BJ (cell line): ENCODE data around the gene KIF6. TPM values are rescaled to one million over a fixed set of nuclear protein-coding genes. Genes with fewer than 3 reads are reported as not detected.
"Not testable (repeated sequence)": the region's sequence is repeated elsewhere in the genome, so short reads cannot be mapped to it uniquely, and the experiment has no call there.

ENCODE experiments used
- CTCF ChIA-PET: fragments of 350-600 bp; formaldehyde crosslinking; extraction: SDS; loops from one replicate; lab custom pipeline; 2021; ENCODE audit warnings: antibody characterized with exemption, inconsistent platforms; lab: Yijun Ruan, JAX
- POLR2A ChIA-PET: fragments of 300-600 bp; sonication (Branson Sonifier 250); formaldehyde crosslinking; extraction: SDS; loops from one replicate; lab custom pipeline; 2021; ENCODE audit warnings: antibody characterized with exemption; lab: Charles Lee
- DNase-seq: peaks from one replicate; pipeline ENCODE4 v3.0.0-alpha.2; 2011; ENCODE audit warnings: low read depth
- H3K27me3 ChIP-seq: 2 replicates; pipeline ENCODE4 v1.6.0; 2011; ENCODE audit warnings: low read length; ENCODE audit not compliant: control insufficient read depth, insufficient read depth
- H3K36me3 ChIP-seq: 2 replicates; pipeline ENCODE4 v1.5.1; 2011; ENCODE audit warnings: low read length; ENCODE audit not compliant: control insufficient read depth, insufficient read depth
- H3K4me3 ChIP-seq: 2 replicates; pipeline ENCODE4 v1.5.1; 2011; ENCODE audit warnings: low read depth, mild to moderate bottlenecking, control low read depth, low read length
- polyA plus RNA-seq: library from polyadenylated mRNA; depleted of rRNA; stranded (reverse); fragments of >200 nt; gene quantifications from 2 replicates; pipeline ENCODE4 v1.2.3, GENCODE V29; 2011
- TF ChIP-seq, protein P1 (sequence below): IDR thresholded peaks from 2 replicates; pipeline ENCODE4 v1.5.1; 2011; ENCODE audit warnings: low read depth, mild to moderate bottlenecking, control low read depth, inconsistent platforms, low read length, moderate library complexity; ENCODE audit not compliant: insufficient read depth

KIF6 gene
- polyA plus RNA-seq, 1 experiment, result 0.56 TPM

DNA sequence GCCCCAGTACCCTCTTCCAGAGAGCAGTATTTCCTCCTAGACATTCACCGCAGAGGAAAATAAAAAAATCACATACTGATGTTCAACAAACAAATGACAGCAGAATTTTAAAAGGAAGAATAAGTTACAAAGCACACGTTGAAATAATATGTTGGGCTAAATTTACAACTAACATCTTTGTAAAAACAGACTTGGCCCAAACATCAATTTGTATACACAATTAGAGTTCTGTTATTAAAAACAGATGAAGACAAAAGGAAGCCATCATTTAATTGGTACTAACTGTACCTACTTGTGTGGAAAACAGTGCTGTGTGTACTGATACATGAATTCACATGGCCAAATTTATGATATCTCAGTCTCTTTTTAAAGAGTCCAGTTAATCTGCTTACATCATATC lies 46.3 kb downstream of the KIF6 start:
- TF ChIP-seq, protein P1, sequence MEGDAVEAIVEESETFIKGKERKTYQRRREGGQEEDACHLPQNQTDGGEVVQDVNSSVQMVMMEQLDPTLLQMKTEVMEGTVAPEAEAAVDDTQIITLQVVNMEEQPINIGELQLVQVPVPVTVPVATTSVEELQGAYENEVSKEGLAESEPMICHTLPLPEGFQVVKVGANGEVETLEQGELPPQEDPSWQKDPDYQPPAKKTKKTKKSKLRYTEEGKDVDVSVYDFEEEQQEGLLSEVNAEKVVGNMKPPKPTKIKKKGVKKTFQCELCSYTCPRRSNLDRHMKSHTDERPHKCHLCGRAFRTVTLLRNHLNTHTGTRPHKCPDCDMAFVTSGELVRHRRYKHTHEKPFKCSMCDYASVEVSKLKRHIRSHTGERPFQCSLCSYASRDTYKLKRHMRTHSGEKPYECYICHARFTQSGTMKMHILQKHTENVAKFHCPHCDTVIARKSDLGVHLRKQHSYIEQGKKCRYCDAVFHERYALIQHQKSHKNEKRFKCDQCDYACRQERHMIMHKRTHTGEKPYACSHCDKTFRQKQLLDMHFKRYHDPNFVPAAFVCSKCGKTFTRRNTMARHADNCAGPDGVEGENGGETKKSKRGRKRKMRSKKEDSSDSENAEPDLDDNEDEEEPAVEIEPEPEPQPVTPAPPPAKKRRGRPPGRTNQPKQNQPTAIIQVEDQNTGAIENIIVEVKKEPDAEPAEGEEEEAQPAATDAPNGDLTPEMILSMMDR, result no peak
- no peaks in the 10 kb centered on the region for H3K36me3 ChIP-seq
- POLR2A ChIA-PET, result no interaction called here
- H3K4me3 ChIP-seq, result no peak overlapping the region
- H3K27me3 ChIP-seq, result no peaks in the 10 kb centered on the region
- CTCF ChIA-PET, result interaction anchor here (0.7 to 1.0 kb wide), 2 partner anchors 25 to 82 kb away, joined by 3 read pairs; no protein-coding TSS in a partner anchor
- DNase-seq, result no peak

DNA sequence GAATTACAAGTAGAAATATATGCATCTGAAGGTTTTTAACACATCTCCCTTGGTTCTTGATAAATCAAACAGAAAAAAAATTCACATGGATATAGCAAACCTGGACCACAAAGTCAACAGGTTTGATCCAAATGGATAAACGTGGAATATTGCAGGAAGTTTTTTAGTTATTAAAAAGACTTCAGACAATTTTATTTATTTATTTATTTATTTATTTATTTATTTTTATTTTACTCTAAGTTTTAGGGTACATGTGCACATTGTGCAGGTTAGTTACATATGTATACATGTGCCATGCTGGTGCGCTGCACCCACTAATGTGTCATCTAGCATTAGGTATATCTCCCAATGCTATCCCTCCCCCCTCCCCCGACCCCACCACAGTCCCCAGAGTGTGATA lies 47.9 kb downstream of the KIF6 start:
- CTCF ChIA-PET, POLR2A ChIA-PET, H3K27me3 ChIP-seq, H3K36me3 ChIP-seq, H3K4me3 ChIP-seq, DNase-seq: not testable (repeated sequence)

DNA sequence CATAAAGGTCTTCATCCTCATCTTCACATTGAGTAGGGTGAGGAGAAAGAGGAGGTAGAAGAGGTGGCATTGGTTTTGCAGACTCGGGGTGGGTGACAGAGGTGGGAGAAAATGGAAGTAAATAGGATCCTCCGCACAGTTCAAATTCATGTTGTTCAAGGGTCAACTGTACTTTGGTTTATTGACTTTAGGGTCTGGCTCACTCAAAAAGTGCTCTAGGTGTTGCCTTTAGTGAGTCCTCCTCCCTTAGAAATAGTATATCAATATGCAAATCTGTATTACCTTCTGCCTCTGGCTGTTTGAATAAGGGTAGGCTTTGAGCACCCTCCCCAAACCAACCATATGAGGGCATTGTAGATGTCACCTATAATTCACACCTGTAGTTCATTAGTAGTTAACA lies 54.7 kb downstream of the KIF6 start:
- POLR2A ChIA-PET, result no interaction called here
- no peak overlapping the region for H3K4me3 ChIP-seq
- CTCF ChIA-PET, result no interaction called here
- DNase-seq, result no peak
- H3K27me3 ChIP-seq, result no peaks in the 10 kb centered on the region
- TF ChIP-seq, protein P1, result no peak
- no peaks in the 10 kb centered on the region for H3K36me3 ChIP-seq

DNA sequence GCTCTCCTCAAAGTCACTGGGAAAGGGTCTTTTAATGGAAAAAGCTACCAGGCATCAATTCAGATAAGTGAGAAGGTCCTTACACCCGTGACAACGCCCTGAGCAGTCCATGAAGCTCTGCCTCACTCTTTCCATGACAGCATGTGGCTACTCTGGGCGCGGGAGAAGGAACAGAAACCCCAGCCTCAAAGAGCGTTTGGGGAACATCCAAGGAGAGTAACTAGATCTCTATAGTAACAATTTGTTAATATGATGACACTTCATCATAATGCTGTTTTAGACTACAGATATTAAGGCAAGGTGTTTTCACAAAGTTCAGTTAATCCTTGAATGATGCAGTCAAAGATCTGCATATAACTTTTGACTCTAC lies 55.2 kb downstream of the KIF6 start:
- Histone ChIP-seq H3K36me3 (no peaks in the 10 kb centered on the region), H3K4me3 (no peak overlapping the region), H3K27me3 (no peaks in the 10 kb centered on the region)
- DNase-seq, result no peak
- POLR2A ChIA-PET, result no interaction called here
- CTCF ChIA-PET, result no interaction called here
- TF ChIP-seq, protein P1, result no peak

DNA sequence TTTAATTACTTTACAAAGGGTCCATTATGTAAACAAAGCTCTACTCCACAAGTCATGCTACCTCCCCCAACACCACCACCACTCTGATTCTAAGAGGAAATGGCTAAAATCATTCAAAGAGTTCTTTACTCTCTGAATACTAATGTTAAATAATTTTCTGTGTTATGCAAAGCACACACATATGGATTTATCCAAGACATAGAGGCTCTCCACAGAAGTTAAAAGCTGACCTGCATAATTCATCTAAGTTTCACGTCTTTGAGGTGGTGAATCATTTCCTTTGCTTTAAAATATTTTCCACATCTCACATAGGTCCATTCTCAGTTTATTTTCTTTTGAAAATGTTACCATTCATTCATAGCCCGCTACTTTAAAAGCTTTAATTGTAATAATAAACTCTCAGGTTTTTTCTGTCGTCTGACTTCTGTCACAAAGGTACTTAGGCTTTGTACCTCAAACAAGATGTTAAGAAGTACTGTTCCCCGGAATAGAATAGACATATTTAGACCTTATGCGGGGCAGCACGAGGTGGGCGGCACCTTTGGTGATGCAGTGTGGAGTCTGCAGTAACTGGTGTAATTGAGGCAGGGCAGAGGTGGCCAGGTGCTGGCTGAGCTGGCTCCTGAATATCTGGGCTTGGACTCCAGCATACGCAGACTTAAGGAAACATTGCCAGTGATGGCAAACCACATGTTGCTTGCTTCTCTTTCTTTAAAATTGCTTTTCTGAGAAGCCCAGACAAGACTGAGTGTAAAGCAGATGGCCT lies 55.8 kb downstream of the KIF6 start:
- Histone ChIP-seq H3K4me3 (no peak overlapping the region), H3K36me3 (no peaks in the 10 kb centered on the region), H3K27me3 (no peaks in the 10 kb centered on the region)
- CTCF ChIA-PET, result no interaction called here
- TF ChIP-seq, protein P1, result no peak
- POLR2A ChIA-PET, result no interaction called here
- no peak for DNase-seq
